Loucy (cell line): ENCODE results near the gene FOXA2.

Experiments used
- EZH2phosphoT487 ChIP-seq: fragments of 200-600 bp; IDR thresholded peaks from 2 replicates; pipeline ENCODE4 v1.6.1; 2018; ENCODE audit warnings: antibody characterized with exemption, mild to moderate bottlenecking, moderate library complexity, borderline replicate concordance
- TF ChIP-seq, protein P1 (sequence below): fragments of 200-600 bp; sonication (generic); conservative IDR thresholded peaks from 2 replicates; pipeline ENCODE4 v1.5.1; 2014; ENCODE audit warnings: mild to moderate bottlenecking, antibody characterized with exemption, low read length

DNA sequence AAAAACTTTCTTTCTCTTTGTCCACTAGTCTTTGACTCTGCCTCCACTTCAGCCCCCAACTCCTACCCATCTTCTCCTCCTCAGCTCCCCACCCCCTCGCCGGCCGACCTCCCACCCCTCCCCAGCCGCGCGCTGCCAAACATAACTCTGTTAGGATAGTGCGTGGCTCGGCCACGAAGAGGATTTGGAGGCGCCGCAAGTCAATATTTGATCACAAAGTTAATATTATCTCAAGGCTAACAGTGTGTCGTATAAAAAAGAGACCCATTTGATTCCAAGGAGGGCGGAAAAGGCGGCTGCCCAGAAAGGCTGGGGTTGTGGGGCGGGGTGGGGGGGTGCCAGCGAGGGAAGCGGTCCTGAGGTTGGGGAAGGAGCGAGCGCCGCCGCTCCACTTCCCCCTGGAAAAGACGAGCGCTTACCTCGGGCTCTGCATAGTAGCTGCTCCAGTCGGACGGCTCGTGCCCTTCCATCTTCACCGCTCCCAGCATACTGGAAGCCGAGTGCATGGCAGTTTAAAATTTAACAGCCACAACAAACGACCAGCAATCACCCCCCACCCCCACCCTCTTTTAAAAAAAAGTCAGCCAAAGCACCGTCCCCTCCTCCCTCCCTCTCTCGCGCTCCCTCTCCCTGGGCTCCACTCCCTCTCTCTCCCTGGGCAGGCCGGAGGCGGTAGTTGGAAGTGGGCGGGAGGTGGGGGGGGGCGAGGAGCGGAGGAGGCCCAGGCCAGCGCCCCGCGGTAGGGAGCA, 425 bp downstream of the FOXA2 start:
- no peak for TF ChIP-seq EZH2phosphoT487
- TF ChIP-seq, protein P1, sequence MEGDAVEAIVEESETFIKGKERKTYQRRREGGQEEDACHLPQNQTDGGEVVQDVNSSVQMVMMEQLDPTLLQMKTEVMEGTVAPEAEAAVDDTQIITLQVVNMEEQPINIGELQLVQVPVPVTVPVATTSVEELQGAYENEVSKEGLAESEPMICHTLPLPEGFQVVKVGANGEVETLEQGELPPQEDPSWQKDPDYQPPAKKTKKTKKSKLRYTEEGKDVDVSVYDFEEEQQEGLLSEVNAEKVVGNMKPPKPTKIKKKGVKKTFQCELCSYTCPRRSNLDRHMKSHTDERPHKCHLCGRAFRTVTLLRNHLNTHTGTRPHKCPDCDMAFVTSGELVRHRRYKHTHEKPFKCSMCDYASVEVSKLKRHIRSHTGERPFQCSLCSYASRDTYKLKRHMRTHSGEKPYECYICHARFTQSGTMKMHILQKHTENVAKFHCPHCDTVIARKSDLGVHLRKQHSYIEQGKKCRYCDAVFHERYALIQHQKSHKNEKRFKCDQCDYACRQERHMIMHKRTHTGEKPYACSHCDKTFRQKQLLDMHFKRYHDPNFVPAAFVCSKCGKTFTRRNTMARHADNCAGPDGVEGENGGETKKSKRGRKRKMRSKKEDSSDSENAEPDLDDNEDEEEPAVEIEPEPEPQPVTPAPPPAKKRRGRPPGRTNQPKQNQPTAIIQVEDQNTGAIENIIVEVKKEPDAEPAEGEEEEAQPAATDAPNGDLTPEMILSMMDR, result no peak
